Endothelial cell of umbilical vein (primary cell): ENCODE data around the gene EDEM3. TPM values are rescaled to one million over a fixed set of nuclear protein-coding genes. Genes with fewer than 3 reads are reported as not detected.

Experiments used
- BruUV-seq: library from RNA; stranded (reverse); fragments of 400-500 nt; replicated peaks from 2 replicates; lab custom pipeline; 2021; lab: Mats Ljungman, UMichigan
- CTCF ChIA-PET: fragments of 300-600, 350-600 bp; sonication (Branson Sonifier 250); formaldehyde crosslinking; loops from one replicate; lab custom pipeline; 2021; ENCODE audit warnings: antibody characterized with exemption, inconsistent platforms; lab: Charles Lee
- POLR2A ChIA-PET: fragments of 300-600, 350-600 bp; sonication (Branson Sonifier 250); formaldehyde crosslinking; loops from one replicate; lab custom pipeline; 2021; ENCODE audit warnings: antibody characterized with exemption, inconsistent platforms; lab: Charles Lee
- DNase-seq: peaks from one replicate; pipeline ENCODE4 v3.0.0-alpha.2; 2011; ENCODE audit warnings: low read depth, low spot score
- FAIRE-seq: peaks from 2 replicates; lab custom pipeline; 2011; peaks lifted over from hg19 to GRCh38; lab: Jason Lieb, UNC
- H2AFZ ChIP-seq: 2 replicates; pipeline ENCODE4 v1.6.0; 2012; ENCODE audit warnings: low read depth, low read length, control low read depth, inconsistent platforms
- H3K27ac ChIP-seq: 2 replicates; pipeline ENCODE4 v1.5.1; 2011; ENCODE audit warnings: low read depth, mild to moderate bottlenecking, control low read depth, low read length, moderate library complexity; ENCODE audit not compliant: insufficient read depth
- H3K27me3 ChIP-seq, 2 experiments: 2 replicates each; pipeline versions ENCODE4 v1.6.0 to v1.6.1; 2011; ENCODE audit warnings: low read length in 2 of 2, mixed read lengths in 1 of 2; ENCODE audit not compliant: control insufficient read depth in 2 of 2, insufficient read depth in 2 of 2
- H3K36me3 ChIP-seq, 2 experiments: 2 replicates in 1 of 2; 3 replicates in 1 of 2; pipeline ENCODE4 v1.5.1; 2011; ENCODE audit warnings: low read length in 2 of 2, mild to moderate bottlenecking in 1 of 2, moderate library complexity in 1 of 2; ENCODE audit not compliant: control insufficient read depth in 2 of 2, insufficient read depth in 2 of 2; ENCODE audit errors: extremely low read depth in 1 of 2
- H3K4me1 ChIP-seq: 3 replicates; pipeline ENCODE4 v1.5.1; 2011; ENCODE audit warnings: mild to moderate bottlenecking, low read length; ENCODE audit not compliant: control insufficient read depth, insufficient read depth; ENCODE audit errors: extremely low read depth
- H3K4me2 ChIP-seq: 2 replicates; pipeline ENCODE4 v1.6.1; 2011; ENCODE audit warnings: low read length, control low read depth, mixed read lengths; ENCODE audit not compliant: insufficient read depth
- H3K4me3 ChIP-seq, 3 experiments: fragments of 200-600 bp in 1 of 3; sonication (generic), shearing (Covaris generic) in 1 of 3; replicated peaks in 1 of 3; 2 replicates each; pipeline ENCODE4 v1.5.1; 2011 to 2016; ENCODE audit warnings: control low read depth in 3 of 3, low read length in 3 of 3, mild to moderate bottlenecking in 2 of 3, inconsistent platforms in 1 of 3, low read depth in 1 of 3, moderate library complexity in 1 of 3; ENCODE audit not compliant: insufficient read depth in 1 of 3
- H3K79me2 ChIP-seq: 2 replicates; pipeline ENCODE4 v1.6.0; 2012; ENCODE audit warnings: low read length, inconsistent platforms; ENCODE audit not compliant: control insufficient read depth, insufficient read depth
- H3K9ac ChIP-seq: replicated peaks from 2 replicates; pipeline ENCODE3; 2011; ENCODE audit warnings: low read length, control low read depth; ENCODE audit not compliant: insufficient read depth; ENCODE audit errors: extremely low read depth
- H3K9me1 ChIP-seq: replicated peaks from 3 replicates; pipeline ENCODE4 v1.6.0; 2011; ENCODE audit warnings: mild to moderate bottlenecking, low read length; ENCODE audit not compliant: control insufficient read depth, insufficient read depth; ENCODE audit errors: extremely low read depth
- H3K9me3 ChIP-seq: replicated peaks from 2 replicates; pipeline ENCODE4 v1.5.1; 2012; ENCODE audit warnings: low read length, inconsistent platforms; ENCODE audit not compliant: control insufficient read depth, insufficient read depth
- H4K20me1 ChIP-seq: replicated peaks from 2 replicates; pipeline ENCODE3; 2011; ENCODE audit warnings: mild to moderate bottlenecking, low read length; ENCODE audit not compliant: control insufficient read depth, insufficient read depth; ENCODE audit errors: extremely low read depth
- CTCF ChIP-seq, 2 donors: IDR thresholded peaks; 1 replicate in 1 of 2; 2 replicates in 1 of 2; pipeline ENCODE4 v1.5.1; 2011; ENCODE audit warnings: low read length in 2 of 2, mild to moderate bottlenecking in 2 of 2, moderate library complexity in 2 of 2, control low read depth in 1 of 2, inconsistent platforms in 1 of 2, low read depth in 1 of 2; ENCODE audit not compliant: insufficient read depth in 1 of 2; ENCODE audit errors: extremely low read depth in 1 of 2
- EZH2 ChIP-seq: IDR thresholded peaks from 2 replicates; pipeline ENCODE4 v1.6.1; 2012; ENCODE audit warnings: borderline replicate concordance, low read depth, mild to moderate bottlenecking, moderate library complexity, low read length, inconsistent platforms; ENCODE audit not compliant: severe bottlenecking
- FOS ChIP-seq: IDR thresholded peaks from 2 replicates; pipeline ENCODE4 v1.6.1; 2011; ENCODE audit warnings: mild to moderate bottlenecking, low read length, moderate library complexity, borderline replicate concordance; ENCODE audit not compliant: insufficient read depth
- GATA2 ChIP-seq: IDR thresholded peaks from 2 replicates; pipeline ENCODE4 v1.7.0; 2011; ENCODE audit warnings: low read depth, mild to moderate bottlenecking, moderate library complexity, mixed read lengths, low read length; ENCODE audit not compliant: insufficient read length, insufficient read depth
- JUN ChIP-seq: IDR thresholded peaks from 2 replicates; pipeline ENCODE4 v1.6.1; 2011; ENCODE audit warnings: borderline replicate concordance, low read depth; ENCODE audit not compliant: insufficient read length, insufficient read depth
- MAX ChIP-seq: IDR thresholded peaks from 2 replicates; pipeline ENCODE4 v1.6.1; 2011; ENCODE audit not compliant: insufficient read depth, insufficient read length
- MYC ChIP-seq: IDR thresholded peaks from one replicate; pipeline ENCODE4 v1.6.1; 2011; ENCODE audit warnings: mild to moderate bottlenecking, low read depth, low read length
- POLR2A ChIP-seq: IDR thresholded peaks from 2 replicates; pipeline ENCODE4 v1.6.1; 2012; ENCODE audit warnings: low read depth, mild to moderate bottlenecking, control low read depth, low read length
- POLR2AphosphoS5 ChIP-seq: IDR thresholded peaks from 2 replicates; pipeline ENCODE4 v1.6.1; 2012; ENCODE audit warnings: low read depth, mild to moderate bottlenecking, control low read depth, low read length, moderate library complexity; ENCODE audit not compliant: insufficient read depth
- dilution Hi-C: fragments of 300-500 bp; cut with MboI; formaldehyde crosslinking; loops from one replicate; pipeline ENCODE4 v1.15.0; 2019; ENCODE audit warnings: low sequenced_read_pairs; ENCODE audit not compliant: extremely low pct_ligation_motif_present
- intact Hi-C: fragments of 100-400 bp; cut with micrococcal nuclease; formaldehyde crosslinking; loops from one replicate; pipeline ENCODE4 v1.10.0; 2022
- polyA plus RNA-seq, 4 experiments: library from polyadenylated mRNA; depleted of rRNA in 3 of 4; stranded (reverse) in 3 of 4; unstranded in 1 of 4; fragments of >200 nt; gene quantifications; 2 replicates each; pipeline versions ENCODE4 v1.2.1 to v1.2.3, GENCODE V29; 2011 to 2012; ENCODE audit warnings: missing spikeins in 1 of 4
- total RNA-seq: library from RNA; stranded (reverse); gene quantifications from 2 replicates; pipeline ENCODE4 v1.2.3, GENCODE V29; 2021

Gene EDEM3
- total and polyA plus RNA-seq, 2 donors (not counting 3 experiments of a cell fraction or from before 2014, with no cell fraction given), result 6.6 to 26.3 TPM

- no TSS peak for BruUV-seq
- no peak for TF ChIP-seq GATA2
- TF ChIP-seq JUN, result no peak
- no peak for TF ChIP-seq CTCF (IDR thresholded peaks at IDR 0.05; ENCODE audit: extremely low read depth in 1 of 2, insufficient read depth in 1 of 2, low read depth in 1 of 2, low read length in 2 of 2)
- TF ChIP-seq POLR2AphosphoS5, result no peak
- TF ChIP-seq MAX, result no peak
- TF ChIP-seq FOS, result no peak
- no peak for TF ChIP-seq MYC
- TF ChIP-seq EZH2, result no peak
- no peak for TF ChIP-seq POLR2A
Observed at GRCh38 chr1:184684285-184685074, 70.2 kb downstream of the EDEM3 start.

More at GRCh38 chr1:184684285-184685074, 70.2 kb downstream of the EDEM3 start:
- Histone ChIP-seq H3K9me3 (no peaks in the 10 kb centered on the region), H3K27me3 (no peaks in the 10 kb centered on the region), H3K4me3 (no peak overlapping the region), H2AFZ (no peak overlapping the region), H3K4me1 (no peaks in the 10 kb centered on the region), H3K36me3 (no peaks in the 10 kb centered on the region), H3K27ac (no peak overlapping the region), H3K79me2 (no peaks in the 10 kb centered on the region), H3K9me1 (no peaks in the 10 kb centered on the region), H3K9ac (no peak overlapping the region), H4K20me1 (no peaks in the 10 kb centered on the region), H3K4me2 (no peak overlapping the region)
- intact Hi-C loops, result no loop called here
- FAIRE-seq (no peak), DNase-seq (no peak)
- ChIA-PET POLR2A (no interaction called here), CTCF (interaction anchor here (1.7 kb wide), 1 partner anchor 20 kb away, joined by 11 read pairs; no protein-coding TSS in a partner anchor)
- dilution Hi-C loops, result no loop called here
